Muscle of back (tissue), 11 donors: ENCODE measurements around the gene NRXN3. TPM values are rescaled to one million over a fixed set of nuclear protein-coding genes. Genes with fewer than 3 reads are reported as not detected.

Experiments
- DNase-seq, 3 donors: peaks; one replicate each; pipeline versions ENCODE4 v3.0.0 to v3.0.0-alpha.2; 2013
- polyA plus RNA-seq, 10 donors: library from polyadenylated mRNA; unstranded; fragments of 120-200 nt; gene quantifications; one replicate each; pipeline ENCODE4 v1.2.1, GENCODE V29; 2013; ENCODE audit not compliant: insufficient read length in 10 of 10

Gene NRXN3
- polyA plus RNA-seq, 10 donors, result 0.39 to 2.5 (median 0.84) TPM

DNA sequence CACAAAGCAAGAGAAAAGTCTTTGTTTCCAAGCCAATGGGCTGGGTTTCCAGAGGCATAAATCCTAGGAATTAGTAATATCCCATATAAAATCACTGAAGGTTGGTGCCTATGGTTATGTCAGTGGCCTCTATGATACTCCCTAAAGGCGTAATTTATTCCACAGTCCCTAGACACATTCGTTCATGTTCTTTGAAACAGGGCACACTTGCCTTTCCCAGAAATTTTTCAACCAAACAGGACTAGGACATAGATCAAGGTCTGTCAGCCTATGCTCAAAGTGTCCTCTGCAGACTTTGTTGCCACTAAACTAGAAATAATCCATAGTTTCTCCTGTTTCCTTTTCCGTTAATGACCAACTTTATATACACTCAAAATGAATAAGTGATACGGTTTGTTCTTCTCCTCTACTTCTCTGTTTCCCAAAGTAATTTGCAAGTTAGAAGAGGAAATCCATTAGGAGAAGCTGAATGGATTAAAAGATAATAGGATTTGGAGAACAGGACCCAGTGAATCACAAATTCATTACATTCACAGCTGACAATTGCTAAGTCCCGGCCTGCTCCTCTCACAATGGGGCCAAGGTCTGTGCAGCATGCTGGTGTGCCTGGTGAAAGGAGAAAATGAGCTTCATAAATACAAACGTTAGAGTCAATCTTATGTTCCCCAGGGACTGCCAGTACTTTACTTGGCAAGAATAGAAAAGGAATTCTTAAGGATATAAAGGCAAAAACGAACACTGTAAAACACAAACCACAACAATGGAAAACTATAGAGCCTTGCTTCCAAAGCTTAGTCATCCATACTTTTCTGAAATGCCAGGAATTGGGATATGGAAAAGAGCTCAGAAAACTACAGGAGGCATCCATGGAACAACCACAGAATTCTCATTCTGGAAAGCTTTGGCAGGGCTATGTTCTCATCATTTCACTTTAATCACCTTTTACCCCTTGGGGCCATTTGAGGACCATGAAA lies 966.2 kb downstream of the NRXN3 start:
- DNase-seq, result peak in 1 of 3 donors; percentile 17

DNA sequence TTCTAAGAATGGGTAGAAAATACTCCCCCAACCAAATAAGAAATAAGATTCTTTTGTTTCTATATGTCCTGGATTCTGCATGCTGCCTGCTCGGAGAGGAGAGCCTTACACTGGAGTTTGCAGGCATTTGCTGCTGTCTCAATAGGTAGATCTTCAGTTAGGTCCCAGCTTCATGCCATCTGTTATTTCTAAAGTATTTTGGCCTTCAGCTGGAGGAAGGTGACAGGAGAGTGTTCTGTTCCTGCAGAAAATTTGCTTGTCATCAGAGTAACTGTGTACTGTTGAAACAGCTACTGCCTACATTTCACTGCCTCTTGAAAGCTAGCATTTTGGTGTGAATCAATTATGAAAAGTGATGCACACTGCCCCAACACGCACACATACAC lies 966.9 kb downstream of the NRXN3 start:
- no peak for DNase-seq

DNA sequence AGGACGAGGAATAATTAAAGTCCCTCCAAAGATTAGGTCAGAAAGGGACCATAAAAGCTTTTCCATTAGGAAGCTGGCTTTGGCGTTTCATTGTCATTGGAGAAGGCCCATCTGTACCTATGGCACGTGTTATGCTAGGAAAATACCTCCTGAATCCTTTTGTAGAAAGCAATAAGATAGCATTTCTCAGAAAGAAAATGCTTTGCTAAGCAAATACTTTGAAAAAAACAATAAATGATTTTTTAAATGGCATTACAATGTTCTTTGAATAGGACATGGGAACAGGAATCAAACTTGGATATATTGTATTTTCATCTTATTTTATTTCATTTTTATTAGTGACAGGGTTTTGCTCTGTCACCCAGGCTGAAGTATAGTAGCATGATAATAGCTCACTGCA lies 967.7 kb downstream of the NRXN3 start:
- no peak for DNase-seq

DNA sequence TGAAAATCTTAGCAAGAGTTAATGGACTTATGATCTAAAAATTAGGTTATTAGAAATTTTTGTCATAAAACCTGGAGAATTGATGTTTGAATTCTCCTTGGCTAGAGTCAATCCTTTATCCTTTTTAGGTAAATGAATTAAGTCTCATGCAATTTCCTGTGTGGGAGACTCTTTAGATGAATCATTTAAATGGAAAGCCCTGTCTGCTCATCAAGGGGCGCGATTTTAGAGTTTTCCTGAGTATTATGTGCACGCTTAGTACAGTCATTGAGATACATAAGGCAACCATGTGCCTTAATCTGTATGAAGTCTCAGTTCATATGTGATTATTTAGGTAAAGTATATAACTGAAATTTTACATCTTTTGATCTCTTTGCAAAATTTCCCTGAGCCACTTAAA lies 974.7 kb downstream of the NRXN3 start:
- peak in 1 of 3 donors; percentile 15 for DNase-seq

DNA sequence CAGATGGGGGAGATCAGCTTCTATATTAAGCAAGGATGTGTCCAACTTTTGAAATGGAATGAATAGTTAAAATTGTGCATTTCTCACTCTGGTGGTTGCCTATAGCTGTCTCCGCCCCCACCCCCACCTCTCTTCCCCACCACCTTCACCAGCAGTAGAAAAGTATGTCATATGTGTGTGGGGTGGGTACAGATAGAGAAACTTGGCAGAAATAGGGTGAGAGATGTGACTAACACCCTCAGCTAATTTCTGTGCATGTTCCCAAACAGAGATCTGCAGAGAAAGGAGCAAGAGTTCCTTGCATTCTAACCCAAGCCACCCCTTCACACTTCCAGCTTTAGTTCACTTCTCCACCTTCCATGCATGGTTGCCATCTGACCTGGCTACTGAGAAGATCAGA lies 980.1 kb downstream of the NRXN3 start:
- DNase-seq, result no peak

DNA sequence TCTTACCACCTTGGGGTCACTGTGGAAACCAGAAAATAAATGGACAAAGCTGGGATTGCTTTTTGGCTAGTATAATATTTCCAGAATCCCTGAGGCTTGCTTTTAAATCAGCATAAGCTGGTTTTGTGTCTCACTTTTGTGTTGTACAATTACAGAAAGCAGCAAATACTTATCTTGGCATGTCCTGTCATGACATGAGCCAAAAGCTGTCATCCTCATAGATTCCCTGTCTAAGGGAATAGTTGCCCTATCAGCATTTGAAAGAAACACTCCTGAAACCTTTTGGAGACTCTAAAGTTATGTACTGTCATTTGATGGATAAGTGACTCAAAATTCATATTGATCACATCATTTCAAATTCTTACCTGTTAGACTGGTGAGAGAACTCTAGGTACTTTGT lies 987.2 kb downstream of the NRXN3 start:
- DNase-seq, result no peak

DNA sequence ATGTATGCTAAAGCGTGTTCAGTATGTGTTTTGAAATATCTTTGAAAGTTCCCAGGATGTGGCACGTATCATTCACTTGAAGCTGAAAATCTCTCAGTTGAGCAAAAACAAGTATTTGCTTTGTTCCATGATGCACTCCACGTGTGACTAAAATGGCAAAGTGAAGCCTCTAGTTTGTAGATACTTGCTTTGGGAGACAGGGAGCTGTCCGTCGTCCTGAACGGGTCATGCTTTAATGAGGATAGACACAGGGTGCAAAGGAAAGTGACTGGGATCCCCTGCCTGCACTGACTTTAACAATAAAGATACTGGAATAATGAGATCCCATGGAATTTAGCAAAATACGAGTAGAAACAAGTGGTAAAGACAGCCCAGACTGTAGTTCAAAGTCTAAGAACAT lies 991.4 kb downstream of the NRXN3 start:
- DNase-seq, result peak; percentile 31 to 62 (median 47)

DNA sequence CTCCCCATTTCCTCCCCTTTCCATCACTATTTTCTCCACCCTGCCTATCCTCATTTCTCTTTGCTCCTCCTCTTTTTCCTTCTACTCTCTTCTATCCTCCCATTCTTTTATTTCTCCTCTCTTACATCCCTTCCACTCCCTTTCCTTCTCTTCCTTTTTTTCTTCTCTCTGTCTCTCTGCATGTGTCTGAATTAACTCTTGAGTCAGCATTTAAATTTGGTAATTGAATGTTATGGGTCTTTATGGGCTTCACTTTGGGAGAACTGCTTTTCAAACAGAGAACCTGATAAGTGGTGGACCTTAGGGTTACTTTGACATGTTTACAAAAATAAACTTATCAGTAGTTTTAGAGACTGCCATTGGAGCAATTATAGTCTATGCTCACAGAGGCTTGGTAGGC lies 992.7 kb downstream of the NRXN3 start:
- DNase-seq, result no peak

DNA sequence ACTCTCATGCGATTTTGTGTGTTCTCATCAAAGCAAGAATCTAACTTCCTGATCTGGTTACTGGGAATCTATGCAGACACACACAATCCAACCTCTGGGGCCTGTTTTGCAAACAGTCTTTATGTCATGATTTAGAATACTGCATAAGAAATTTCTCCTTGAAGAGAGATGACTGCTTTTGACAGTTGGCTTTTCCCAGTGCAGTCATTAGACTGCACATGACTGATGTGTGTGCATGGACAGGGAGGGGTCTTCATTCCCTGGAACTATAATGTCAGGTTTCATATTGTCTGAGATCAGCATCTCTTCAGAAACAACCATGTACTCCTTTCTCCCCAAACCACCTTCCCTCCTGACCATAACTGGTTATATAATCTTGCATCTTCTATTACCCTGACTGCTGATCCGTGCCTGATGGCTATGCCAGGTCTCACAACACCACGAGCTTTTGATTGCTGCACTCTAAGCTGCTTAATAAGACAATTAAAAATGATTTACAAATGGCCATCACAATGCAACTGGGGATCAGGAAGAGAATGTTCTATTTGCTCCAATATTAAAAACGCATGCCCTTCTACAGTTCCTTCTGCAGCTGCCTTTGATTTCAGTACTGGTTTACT lies 995.4 kb downstream of the NRXN3 start:
- DNase-seq, result no peak

DNA sequence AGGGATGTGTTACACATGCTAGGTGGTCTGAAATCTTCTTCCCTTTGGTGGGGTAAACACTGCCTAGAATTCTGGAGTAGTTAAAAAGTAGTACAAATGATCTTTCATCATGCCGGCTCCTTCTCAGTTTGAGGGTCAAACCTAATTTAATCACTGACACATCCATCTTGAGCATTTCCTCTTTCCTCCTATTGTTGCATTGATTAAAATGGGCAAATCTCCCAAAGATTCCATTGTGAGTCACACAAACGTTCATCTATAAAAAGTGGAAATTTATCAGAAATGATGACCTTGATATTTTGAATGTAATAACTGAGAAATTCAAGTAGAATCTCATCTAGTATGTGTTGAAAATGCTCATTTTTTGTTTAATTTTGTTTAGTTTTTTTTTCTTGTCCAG lies 996.0 kb downstream of the NRXN3 start:
- DNase-seq, result no peak

DNA sequence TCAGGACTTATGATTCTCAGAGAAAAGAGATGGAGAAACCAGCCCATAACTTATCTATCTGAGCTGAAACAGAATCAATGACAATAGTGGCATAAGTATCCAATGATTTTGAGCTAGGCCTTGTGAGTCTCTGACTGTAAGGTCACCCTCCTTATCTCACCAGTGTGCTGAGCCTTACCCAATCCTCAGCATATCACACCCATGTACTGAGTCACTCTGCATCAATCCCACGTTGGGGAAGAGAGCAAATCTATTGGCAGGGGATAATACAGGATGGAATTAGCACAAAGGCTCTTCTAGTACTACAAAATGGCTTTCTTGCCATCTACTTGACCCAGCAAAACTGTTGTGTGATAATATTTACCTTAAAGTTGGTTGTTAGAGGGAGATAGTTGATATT lies 997.8 kb downstream of the NRXN3 start:
- no peak for DNase-seq

DNA sequence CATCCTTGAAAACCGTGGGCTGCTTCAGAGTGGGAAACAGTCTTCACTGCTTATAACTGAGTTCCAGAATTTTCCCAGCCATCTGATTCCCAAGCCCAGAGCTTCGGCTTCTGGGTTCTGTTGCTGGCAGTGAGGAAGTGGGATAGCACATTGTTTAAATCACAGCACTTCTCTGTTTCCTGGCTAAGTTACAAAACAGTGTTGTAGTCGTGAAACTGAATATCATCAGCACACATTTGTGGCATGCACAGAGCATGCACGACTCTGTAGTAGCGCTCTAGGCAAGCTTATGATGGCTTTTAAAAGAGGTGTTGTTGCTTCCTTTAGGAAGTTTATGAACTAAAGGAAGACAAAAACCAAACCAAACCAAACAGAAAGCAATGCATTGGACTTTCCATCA lies 1005.5 kb downstream of the NRXN3 start:
- peak in 2 of 3 donors; percentile 1 for DNase-seq

DNA sequence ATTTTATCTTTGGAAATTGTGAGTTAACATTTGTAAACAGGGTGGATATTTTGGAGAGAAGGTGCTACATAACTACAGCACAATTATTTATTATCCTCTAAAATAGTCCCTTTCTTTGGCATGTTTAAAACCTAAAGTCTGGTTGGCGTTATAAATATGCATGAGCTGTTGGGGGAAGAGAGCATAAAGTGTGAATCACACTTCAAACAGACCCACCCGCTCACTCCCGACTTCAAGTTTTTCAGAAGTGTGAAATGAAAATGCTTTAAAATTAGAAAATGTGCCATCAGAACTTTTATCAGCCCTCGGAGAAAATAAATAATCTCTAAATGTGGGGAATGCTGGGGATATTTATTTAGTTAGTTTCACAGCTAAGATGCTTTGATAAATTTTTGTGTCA lies 1006.9 kb downstream of the NRXN3 start:
- DNase-seq, result no peak

DNA sequence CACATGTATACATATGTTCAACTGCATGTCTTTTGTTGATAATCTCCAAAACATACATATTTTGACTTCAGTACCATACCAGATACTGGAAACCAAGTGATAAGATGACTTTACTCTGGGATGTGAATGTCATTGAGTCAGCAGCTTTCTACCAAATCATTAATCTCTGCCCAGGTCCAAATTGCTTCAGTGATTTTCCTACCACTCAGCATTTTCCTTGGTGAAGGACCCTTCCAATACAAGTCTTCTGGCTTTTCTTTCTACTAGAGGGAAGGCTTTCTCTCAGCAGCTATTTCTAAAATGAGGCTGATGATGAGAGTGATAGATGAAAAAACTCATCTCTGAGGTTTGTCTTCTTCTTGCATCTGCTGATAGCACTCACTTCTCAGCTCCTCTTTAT lies 1008.5 kb downstream of the NRXN3 start:
- no peak for DNase-seq

DNA sequence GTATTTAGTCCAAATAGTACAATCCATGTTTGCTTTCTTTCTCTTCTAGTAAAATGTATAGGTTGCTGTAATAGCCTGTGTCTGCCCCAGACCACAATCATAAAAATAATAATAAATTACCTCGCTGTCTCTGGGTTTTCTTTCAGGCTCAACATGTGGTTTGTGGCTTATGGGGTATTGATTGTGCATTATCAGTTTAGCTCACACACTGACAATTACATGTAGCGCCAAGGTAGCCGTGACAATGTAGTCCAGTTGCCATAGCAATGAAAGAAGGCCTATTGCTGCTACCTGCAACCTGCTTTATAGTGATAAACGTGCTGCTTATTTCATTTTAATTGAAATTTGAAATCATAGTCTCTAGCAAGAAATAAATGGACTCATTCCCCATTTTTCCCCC lies 1009.8 kb downstream of the NRXN3 start:
- no peak for DNase-seq

DNA sequence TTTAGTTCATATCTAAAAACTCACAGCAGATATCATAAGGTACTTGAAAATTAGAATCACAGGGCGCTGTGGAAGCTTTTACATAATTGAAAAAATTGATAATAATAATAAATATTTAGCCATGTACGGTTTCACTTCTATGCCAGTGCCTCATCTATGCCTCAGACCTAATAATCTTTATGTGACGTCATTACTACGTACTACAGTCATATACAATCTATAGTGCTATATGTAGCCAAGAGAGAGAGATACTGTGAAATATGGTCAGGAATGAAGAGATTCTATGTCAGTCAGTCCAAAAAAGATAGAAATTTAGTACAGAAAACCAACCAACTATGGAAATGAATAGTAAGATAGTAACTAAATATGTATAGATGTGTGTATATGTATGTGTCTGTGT lies 1010.5 kb downstream of the NRXN3 start:
- DNase-seq, result no peak

DNA sequence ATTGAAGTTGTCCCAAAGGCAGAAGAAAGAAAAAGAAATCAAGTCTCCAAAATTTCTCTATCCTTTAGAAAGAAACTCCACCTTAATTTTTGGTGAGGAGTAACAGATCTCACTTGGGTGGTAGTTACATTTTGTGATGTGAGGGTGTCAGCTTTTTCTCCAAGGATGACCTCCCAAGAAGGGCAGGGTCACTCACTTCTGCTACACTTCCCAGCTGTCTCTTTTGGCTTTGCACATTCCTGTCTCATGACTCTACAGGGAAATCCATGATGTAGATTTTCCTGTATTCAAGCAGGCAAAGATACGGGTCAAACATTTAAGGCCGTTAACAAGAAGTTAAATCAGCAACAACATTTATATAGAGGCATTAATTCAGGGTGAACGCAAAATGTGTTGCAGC lies 1016.4 kb downstream of the NRXN3 start:
- no peak for DNase-seq

DNA sequence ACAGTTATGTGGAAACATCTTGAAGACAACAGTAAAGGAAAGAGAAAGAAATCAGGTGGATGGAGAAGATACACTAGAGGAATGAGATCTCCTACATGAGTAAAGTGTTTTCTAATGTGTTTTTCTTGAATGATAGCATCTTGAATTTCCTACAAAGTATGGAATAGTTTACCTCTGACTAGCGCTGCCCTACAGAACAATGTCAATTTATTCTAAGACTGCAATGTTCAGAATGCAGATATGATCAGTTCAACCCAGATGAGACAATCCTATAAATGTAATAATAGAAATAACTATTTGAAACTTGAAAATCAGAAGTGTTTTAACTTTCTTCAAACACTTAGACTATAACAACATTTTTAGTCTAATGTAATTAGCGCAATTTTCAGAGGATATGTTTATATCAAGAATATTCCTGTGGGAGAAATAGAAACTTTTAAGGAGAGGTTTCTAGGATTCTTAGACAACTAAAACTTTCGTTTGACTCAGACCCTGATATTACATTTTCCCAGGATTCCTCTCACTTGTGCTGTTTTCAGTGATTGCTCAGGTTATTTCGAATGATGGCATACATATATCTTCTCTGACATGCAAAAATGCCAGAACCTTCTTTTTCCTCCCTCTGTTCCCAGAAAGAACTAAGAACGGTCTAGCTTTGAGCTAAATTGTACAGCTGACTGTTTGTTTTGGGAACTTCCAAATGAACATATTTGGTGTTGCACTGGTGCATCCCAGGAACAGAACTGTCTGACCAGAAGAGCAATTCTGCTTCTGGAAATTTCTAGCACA lies 1023.7 kb downstream of the NRXN3 start:
- DNase-seq, result no peak

DNA sequence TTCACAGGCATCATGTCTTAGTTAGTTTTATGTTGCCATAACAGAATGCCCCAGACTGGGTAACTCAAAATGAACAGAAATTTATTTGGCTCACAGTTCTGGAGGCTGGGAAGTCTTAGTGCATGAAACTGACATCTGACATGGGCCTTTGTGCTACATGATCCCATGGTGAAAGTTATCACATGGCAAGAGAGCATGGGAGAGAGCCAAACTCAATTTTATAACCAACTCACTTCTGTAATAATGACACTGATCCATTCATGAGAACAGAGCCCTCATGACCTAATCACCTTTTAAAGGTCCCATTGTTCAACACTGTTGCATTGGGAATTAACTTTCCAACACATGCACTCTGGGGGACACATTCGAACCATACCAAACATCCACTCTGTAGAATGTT lies 1026.0 kb downstream of the NRXN3 start:
- no peak for DNase-seq

DNA sequence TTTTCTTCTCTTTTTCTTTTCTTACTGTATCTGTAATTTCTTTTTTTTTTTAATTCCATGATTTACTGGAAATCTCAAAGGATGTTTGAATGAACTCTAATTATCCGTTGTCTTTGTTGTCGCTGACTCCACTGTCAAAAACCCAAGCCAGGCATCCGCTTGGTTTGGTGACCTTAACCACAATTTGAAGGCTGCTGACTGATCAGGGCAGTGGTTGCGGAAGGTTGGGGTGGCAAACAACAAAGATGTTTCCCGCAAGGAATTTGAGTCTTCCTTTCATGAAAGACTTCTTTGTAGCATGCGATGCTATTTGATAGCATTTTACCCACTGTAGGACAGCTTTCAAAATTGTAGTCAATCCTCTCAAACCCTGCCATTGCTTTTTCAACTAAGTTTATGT lies 1027.3 kb downstream of the NRXN3 start:
- DNase-seq, result no peak

DNA sequence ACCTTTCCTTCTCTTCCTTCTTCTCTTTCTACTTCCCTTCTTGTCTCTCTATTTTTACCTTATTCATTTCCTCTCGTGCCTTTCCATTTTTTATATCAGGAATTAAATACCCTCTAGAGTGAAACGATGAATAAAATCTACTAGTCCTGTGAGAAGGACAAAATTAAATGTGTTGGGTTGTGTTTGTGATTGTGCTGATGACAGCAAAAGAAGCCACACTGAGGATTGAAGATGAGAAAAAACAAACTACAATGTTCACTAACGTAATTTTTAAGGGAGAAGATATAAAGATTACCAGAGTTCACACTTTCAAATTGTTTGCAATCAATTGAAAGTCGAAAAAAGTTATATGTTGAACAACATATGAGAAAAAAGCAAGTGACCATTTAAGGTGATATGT lies 1029.0 kb downstream of the NRXN3 start:
- DNase-seq, result no peak

DNA sequence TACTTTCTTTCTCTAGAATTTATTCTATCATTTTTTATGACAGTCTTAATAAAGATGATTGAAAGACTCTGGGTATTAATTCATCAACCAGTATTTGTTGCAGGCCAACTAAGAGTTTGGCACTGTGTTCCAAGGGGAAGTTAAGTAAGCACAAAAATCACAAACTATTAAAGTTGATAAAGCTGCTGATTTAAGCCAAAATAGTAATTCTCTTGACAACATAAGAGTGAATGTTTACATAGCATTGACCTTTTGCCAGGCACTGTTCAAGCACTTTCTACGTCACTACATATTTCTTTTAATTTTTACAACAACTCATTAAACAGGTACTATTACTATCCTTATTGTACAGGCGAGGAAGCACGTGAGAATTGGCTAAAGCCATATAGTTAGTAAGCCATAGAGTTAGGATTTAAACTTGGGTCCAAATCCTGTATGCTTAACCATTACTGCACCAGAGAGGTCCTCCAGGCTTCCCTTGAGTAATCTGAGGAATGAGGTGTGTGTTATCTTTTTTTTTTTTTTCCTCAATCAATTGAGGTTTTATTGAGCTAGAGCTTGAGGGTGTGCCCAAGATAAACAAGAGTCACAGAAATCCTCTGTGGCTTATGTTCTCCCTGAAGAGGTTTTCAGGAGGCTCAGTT lies 1031.5 kb downstream of the NRXN3 start:
- no peak for DNase-seq
